HEK293 (cell line): ENCODE results near the gene CCDC78.

Experiments used
- CTCF ChIA-PET: fragments of 350-600 bp; formaldehyde crosslinking; extraction: SDS; loops from one replicate; lab custom pipeline; 2021; ENCODE audit warnings: antibody characterized with exemption; lab: Yijun Ruan, JAX
- POLR2A ChIA-PET: fragments of 300-600 bp; formaldehyde crosslinking; extraction: SDS; loops from one replicate; lab custom pipeline; 2020; ENCODE audit warnings: antibody characterized with exemption, inconsistent platforms; lab: Yijun Ruan, JAX
- H3K27ac ChIP-seq: fragments of 200-500 bp; sonication (Bioruptor generic); 2 replicates; pipeline ENCODE4 v1.5.1; 2014; ENCODE audit warnings: low read depth, low read length, control low read depth, inconsistent platforms; ENCODE audit errors: extremely low read depth
- H3K36me3 ChIP-seq, 2 experiments: fragments of 200-500 bp in 1 of 2; sonication (Bioruptor generic) in 1 of 2; 1 replicate in 1 of 2; 2 replicates in 1 of 2; pipeline ENCODE4 v1.5.1; 2014 to 2017; ENCODE audit warnings: inconsistent platforms in 2 of 2, low read length in 2 of 2; ENCODE audit not compliant: control insufficient read depth in 2 of 2, insufficient read depth in 1 of 2
- H3K4me1 ChIP-seq: fragments of 200-500 bp; sonication (Bioruptor generic); 2 replicates; pipeline ENCODE4 v1.5.1; 2014; ENCODE audit warnings: mild to moderate bottlenecking, low read length, inconsistent platforms; ENCODE audit not compliant: control insufficient read depth, insufficient read depth
- H3K4me3 ChIP-seq: 2 replicates; pipeline ENCODE4 v1.5.1; 2011; ENCODE audit warnings: low read depth, mild to moderate bottlenecking, control low read depth, low read length, moderate library complexity
- H3K9me3 ChIP-seq: fragments of 200-500 bp; sonication (Bioruptor generic); 2 replicates; pipeline ENCODE4 v1.5.1; 2014; ENCODE audit warnings: low read depth, low read length, inconsistent platforms; ENCODE audit not compliant: control insufficient read depth, insufficient read depth
- KLF16 ChIP-seq: fragments of 450-650 bp; formaldehyde crosslinking; IDR thresholded peaks from 2 replicates; pipeline ENCODE4 v1.5.1; 2017; ENCODE audit warnings: missing biosample characterization, missing genetic modification characterization
- MZF1 ChIP-seq: fragments of 450-650 bp; formaldehyde crosslinking; IDR thresholded peaks from 2 replicates; pipeline ENCODE4 v1.5.1; 2017; ENCODE audit warnings: missing biosample characterization, missing genetic modification characterization, borderline replicate concordance
- PATZ1 ChIP-seq: fragments of 450-650 bp; formaldehyde crosslinking; IDR thresholded peaks from 2 replicates; pipeline ENCODE4 v1.5.1; 2016; ENCODE audit warnings: missing biosample characterization, missing genetic modification characterization
- PRDM1 ChIP-seq: fragments of 450-650 bp; formaldehyde crosslinking; IDR thresholded peaks from 2 replicates; pipeline ENCODE4; 2016; ENCODE audit warnings: missing biosample characterization, missing genetic modification characterization
- RBAK ChIP-seq: fragments of 450-650 bp; formaldehyde crosslinking; IDR thresholded peaks from 2 replicates; pipeline ENCODE4 v1.5.1; 2016; ENCODE audit warnings: missing biosample characterization, missing genetic modification characterization
- SP2 ChIP-seq: fragments of 450-650 bp; formaldehyde crosslinking; IDR thresholded peaks from 2 replicates; pipeline ENCODE4 v1.5.1; 2016; ENCODE audit warnings: missing biosample characterization, missing genetic modification characterization
- ZBTB17 ChIP-seq: fragments of 450-650 bp; formaldehyde crosslinking; IDR thresholded peaks from 2 replicates; pipeline ENCODE4 v1.5.1; 2016; ENCODE audit warnings: missing biosample characterization, missing genetic modification characterization
- ZBTB7A ChIP-seq: fragments of 450-650 bp; formaldehyde crosslinking; IDR thresholded peaks from 2 replicates; pipeline ENCODE4 v1.5.1; 2016; ENCODE audit warnings: low read depth, missing biosample characterization, missing genetic modification characterization
- ZFP41 ChIP-seq: fragments of 450-650 bp; formaldehyde crosslinking; IDR thresholded peaks from 2 replicates; pipeline ENCODE4 v1.5.1; 2016; ENCODE audit warnings: missing biosample characterization, missing genetic modification characterization, borderline replicate concordance
- ZNF558 ChIP-seq: fragments of 450-650 bp; formaldehyde crosslinking; IDR thresholded peaks from 2 replicates; pipeline ENCODE4 v1.5.1; 2016; ENCODE audit warnings: missing biosample characterization, missing genetic modification characterization
- ZNF571 ChIP-seq: fragments of 450-650 bp; formaldehyde crosslinking; IDR thresholded peaks from 2 replicates; pipeline ENCODE4 v1.5.0; 2017; ENCODE audit warnings: missing biosample characterization, missing genetic modification characterization
- ZNF623 ChIP-seq: fragments of 450-650 bp; formaldehyde crosslinking; IDR thresholded peaks from 2 replicates; pipeline ENCODE4 v1.5.1; 2016; ENCODE audit warnings: missing biosample characterization, missing genetic modification characterization
- ZNF670 ChIP-seq: fragments of 450-650 bp; formaldehyde crosslinking; IDR thresholded peaks from 2 replicates; pipeline ENCODE4 v1.5.1; 2016; ENCODE audit warnings: missing biosample characterization, missing genetic modification characterization, low read depth
- ZNF792 ChIP-seq: fragments of 450-650 bp; formaldehyde crosslinking; IDR thresholded peaks from 2 replicates; pipeline ENCODE4 v1.5.1; 2016; ENCODE audit warnings: missing biosample characterization, missing genetic modification characterization
- TF ChIP-seq, protein P1 (sequence below): fragments of 450-650 bp; formaldehyde crosslinking; IDR thresholded peaks from 2 replicates; pipeline ENCODE4 v1.5.1; 2017; ENCODE audit warnings: missing biosample characterization, missing genetic modification characterization
- TF ChIP-seq, protein P2 (sequence below): fragments of 450-650 bp; formaldehyde crosslinking; IDR thresholded peaks from 2 replicates; pipeline ENCODE4 v1.5.1; 2016; ENCODE audit warnings: missing biosample characterization, missing genetic modification characterization, borderline replicate concordance
- TF ChIP-seq, protein P3 (sequence below): fragments of 450-650 bp; formaldehyde crosslinking; conservative IDR thresholded peaks from 2 replicates; pipeline ENCODE4 v1.5.1; 2016; ENCODE audit warnings: low read depth, missing biosample characterization, missing genetic modification characterization

The CCDC78 gene

DNA sequence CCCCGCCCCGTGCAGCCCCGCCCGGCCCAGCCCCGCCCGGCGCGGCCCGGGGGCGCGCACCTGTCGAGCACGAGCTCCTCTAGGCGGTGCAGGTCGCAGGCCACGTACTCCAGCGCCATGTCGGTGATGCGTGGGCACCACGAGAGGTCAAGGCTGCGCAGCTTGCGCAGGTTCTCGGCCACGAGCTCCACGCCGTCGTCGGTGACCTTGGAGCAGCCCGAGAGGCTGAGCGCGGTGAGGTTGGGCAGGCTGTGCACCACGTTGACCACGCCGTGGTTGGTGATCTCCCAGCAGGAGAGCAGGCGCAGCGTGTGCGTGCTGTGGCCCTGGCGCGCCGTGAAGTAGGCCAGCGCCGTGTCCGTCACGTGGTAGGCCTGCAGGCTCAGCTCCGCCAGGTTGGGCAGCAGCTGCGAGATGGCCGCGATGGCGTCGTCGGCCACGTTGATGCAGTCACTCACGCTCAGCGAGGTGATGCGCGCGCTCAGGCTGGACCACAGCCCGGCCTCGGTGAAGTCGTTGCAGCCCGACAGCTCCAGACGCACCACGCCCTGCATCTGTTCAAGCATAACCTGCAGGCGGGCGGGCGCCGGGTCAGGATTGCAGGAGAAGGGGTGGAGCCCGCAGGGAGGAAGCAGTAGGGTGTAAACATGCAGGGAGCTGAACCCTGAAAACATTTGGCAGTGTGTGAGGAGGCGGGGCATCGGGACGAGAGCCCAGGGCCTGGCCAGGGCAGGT is 30.7 kb downstream of the CCDC78 start (continued):
- TF ChIP-seq, protein P1, sequence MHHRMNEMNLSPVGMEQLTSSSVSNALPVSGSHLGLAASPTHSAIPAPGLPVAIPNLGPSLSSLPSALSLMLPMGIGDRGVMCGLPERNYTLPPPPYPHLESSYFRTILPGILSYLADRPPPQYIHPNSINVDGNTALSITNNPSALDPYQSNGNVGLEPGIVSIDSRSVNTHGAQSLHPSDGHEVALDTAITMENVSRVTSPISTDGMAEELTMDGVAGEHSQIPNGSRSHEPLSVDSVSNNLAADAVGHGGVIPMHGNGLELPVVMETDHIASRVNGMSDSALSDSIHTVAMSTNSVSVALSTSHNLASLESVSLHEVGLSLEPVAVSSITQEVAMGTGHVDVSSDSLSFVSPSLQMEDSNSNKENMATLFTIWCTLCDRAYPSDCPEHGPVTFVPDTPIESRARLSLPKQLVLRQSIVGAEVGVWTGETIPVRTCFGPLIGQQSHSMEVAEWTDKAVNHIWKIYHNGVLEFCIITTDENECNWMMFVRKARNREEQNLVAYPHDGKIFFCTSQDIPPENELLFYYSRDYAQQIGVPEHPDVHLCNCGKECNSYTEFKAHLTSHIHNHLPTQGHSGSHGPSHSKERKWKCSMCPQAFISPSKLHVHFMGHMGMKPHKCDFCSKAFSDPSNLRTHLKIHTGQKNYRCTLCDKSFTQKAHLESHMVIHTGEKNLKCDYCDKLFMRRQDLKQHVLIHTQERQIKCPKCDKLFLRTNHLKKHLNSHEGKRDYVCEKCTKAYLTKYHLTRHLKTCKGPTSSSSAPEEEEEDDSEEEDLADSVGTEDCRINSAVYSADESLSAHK (tag by site-specific recombination) = no peak
- TF ChIP-seq ZNF670 = no peak
- TF ChIP-seq RBAK (tag by site-specific recombination) = no peak
- TF ChIP-seq ZNF571 (tag by site-specific recombination) = no peak
- no peak for TF ChIP-seq ZNF623
- TF ChIP-seq, protein P2, sequence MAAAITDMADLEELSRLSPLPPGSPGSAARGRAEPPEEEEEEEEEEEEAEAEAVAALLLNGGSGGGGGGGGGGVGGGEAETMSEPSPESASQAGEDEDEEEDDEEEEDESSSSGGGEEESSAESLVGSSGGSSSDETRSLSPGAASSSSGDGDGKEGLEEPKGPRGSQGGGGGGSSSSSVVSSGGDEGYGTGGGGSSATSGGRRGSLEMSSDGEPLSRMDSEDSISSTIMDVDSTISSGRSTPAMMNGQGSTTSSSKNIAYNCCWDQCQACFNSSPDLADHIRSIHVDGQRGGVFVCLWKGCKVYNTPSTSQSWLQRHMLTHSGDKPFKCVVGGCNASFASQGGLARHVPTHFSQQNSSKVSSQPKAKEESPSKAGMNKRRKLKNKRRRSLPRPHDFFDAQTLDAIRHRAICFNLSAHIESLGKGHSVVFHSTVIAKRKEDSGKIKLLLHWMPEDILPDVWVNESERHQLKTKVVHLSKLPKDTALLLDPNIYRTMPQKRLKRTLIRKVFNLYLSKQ (tag by site-specific recombination) = no peak
- 0 out of 2 replicates have a peak, but pooled peaks have one; percentile 17 for TF ChIP-seq KLF16 (tag by site-specific recombination)
- no peak for TF ChIP-seq ZFP41 (tag by site-specific recombination)
- peak; percentile 82 for TF ChIP-seq ZBTB17 (tag by site-specific recombination)
- no peak for TF ChIP-seq ZBTB7A (tag by site-specific recombination)
- TF ChIP-seq PRDM1 = no peak
- TF ChIP-seq ZNF792 (tag by site-specific recombination) = no peak

DNA sequence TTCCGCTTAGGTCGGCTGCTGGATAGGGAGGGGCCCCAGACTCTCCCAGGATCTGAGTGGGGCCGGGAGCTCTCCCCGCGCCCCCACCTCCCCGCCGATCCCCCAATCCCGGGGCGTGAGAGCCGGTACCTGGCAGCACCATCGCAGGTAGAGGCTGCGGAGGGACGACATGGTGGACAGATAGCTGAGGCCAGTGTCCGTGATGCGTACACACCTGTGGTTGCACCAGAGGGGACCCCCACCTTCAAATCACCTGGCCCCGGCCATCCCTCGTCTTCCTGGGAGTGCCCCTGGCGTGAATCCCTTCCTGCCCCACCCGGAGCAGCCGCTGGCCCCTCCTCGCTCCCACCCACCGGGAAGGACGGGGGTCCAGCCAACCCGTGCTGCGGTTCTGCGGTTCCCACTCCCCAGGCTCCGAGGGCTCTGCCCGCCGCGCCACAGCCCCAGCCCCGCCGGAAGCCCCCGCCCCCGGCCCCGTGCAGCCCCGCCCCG is 31.3 kb downstream of the CCDC78 start:
- H3K9me3 ChIP-seq = no peaks in the 10 kb centered on the region
- no peak for TF ChIP-seq SP2 (tag by site-specific recombination)
- peak; percentile 36; the same call in 1 of the 2 replicates for TF ChIP-seq PATZ1 (tag by site-specific recombination)
- TF ChIP-seq MZF1 (tag by site-specific recombination) = no peak
- TF ChIP-seq ZNF558 (tag by site-specific recombination) = no peak
- TF ChIP-seq, protein P3, sequence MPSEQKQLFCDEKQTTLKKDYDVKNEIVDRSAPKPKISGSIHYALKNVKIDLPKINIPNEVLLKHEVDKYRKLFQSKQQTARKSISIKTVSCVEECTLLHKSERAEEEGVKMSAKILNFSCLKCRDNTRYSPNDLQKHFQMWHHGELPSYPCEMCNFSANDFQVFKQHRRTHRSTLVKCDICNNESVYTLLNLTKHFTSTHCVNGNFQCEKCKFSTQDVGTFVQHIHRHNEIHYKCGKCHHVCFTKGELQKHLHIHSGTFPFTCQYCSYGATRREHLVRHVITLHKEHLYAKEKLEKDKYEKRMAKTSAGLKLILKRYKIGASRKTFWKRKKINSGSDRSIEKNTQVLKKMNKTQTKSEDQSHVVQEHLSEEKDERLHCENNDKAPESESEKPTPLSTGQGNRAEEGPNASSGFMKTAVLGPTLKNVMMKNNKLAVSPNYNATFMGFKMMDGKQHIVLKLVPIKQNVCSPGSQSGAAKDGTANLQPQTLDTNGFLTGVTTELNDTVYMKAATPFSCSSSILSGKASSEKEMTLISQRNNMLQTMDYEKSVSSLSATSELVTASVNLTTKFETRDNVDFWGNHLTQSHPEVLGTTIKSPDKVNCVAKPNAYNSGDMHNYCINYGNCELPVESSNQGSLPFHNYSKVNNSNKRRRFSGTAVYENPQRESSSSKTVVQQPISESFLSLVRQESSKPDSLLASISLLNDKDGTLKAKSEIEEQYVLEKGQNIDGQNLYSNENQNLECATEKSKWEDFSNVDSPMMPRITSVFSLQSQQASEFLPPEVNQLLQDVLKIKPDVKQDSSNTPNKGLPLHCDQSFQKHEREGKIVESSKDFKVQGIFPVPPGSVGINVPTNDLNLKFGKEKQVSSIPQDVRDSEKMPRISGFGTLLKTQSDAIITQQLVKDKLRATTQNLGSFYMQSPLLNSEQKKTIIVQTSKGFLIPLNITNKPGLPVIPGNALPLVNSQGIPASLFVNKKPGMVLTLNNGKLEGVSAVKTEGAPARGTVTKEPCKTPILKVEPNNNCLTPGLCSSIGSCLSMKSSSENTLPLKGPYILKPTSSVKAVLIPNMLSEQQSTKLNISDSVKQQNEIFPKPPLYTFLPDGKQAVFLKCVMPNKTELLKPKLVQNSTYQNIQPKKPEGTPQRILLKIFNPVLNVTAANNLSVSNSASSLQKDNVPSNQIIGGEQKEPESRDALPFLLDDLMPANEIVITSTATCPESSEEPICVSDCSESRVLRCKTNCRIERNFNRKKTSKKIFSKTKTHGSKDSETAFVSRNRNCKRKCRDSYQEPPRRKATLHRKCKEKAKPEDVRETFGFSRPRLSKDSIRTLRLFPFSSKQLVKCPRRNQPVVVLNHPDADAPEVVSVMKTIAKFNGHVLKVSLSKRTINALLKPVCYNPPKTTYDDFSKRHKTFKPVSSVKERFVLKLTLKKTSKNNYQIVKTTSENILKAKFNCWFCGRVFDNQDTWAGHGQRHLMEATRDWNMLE (tag by site-specific recombination) = no peak
- TF ChIP-seq, all 188 proteins: peak for 1
- Histone ChIP-seq H3K4me3 (peak overlapping the region; percentile 28), H3K4me1 (no peaks in the 10 kb centered on the region), H3K27ac (no peak overlapping the region), H3K36me3 (no peaks in the 10 kb centered on the region)
- CTCF ChIA-PET = interaction anchor here (1.0 to 2.0 kb wide), 2 partner anchors 9 to 18 kb away, joined by 3 to 8 read pairs; no protein-coding TSS in a partner anchor
- POLR2A ChIA-PET = interaction anchor here (0.9 to 1.9 kb wide), 13 partner anchors 8 to 112 kb away, joined by 3 to 8 read pairs (median 4); partner anchors contain the start of genes ANTKMT, JMJD8, RHBDL1 and STUB1
